Hepatic stellate cell (primary cell): ENCODE measurements around the gene ZNF174.

ENCODE experiments used
- DNase-seq: peaks from one replicate; pipeline ENCODE4 v3.0.0; 2011; ENCODE audit warnings: low spot score

The ZNF174 gene

GRCh38 chr16:3400779-3401688 is at the start of gene ZNF174, which contains the start of gene ZSCAN32:
Gene ZNF174 (plus strand): TSS chr16:3401215. CDS start chr16:3402005, 790 bp downstream.
Gene ZSCAN32 (minus strand): TSS chr16:3401004. CDS start chr16:3397557, 3,447 bp downstream.
- peak; percentile 100 for DNase-seq

GRCh38 chr16:3355589-3355988 is 45.4 kb upstream of the ZNF174 start, which contains the start of gene OR2C1:
Gene OR2C1 (plus strand): TSS chr16:3355889. CDS start chr16:3355941, 52 bp downstream.
- no peak for DNase-seq

- DNase-seq, result no peak
Observed at GRCh38 chr16:3356118-3356517, 44.9 kb upstream of the ZNF174 start.

GRCh38 chr16:3358871-3359270 is 42.1 kb upstream of the ZNF174 start:
- no peak for DNase-seq

- no peak for DNase-seq
Observed at GRCh38 chr16:3362931-3363330, 38.1 kb upstream of the ZNF174 start.

GRCh38 chr16:3363793-3364192 is 37.2 kb upstream of the ZNF174 start:
- DNase-seq, result no peak

- DNase-seq, result peak; percentile 84
Observed at GRCh38 chr16:3364774-3365427, 36.1 kb upstream of the ZNF174 start.

- no peak for DNase-seq
Observed at GRCh38 chr16:3369073-3369472, 31.9 kb upstream of the ZNF174 start.

GRCh38 chr16:3375680-3376079 is 25.3 kb upstream of the ZNF174 start:
- DNase-seq, result no peak

GRCh38 chr16:3377917-3378316 is 23.1 kb upstream of the ZNF174 start:
- no peak for DNase-seq

GRCh38 chr16:3383045-3383448 is 18.0 kb upstream of the ZNF174 start:
- no peak for DNase-seq

- no peak for DNase-seq
Observed at GRCh38 chr16:3388325-3388724, 12.7 kb upstream of the ZNF174 start.

GRCh38 chr16:3389663-3390338 is 11.2 kb upstream of the ZNF174 start:
- DNase-seq, result no peak

- DNase-seq, result no peak
Observed at GRCh38 chr16:3400446-3400778, 603 bp upstream of the ZNF174 start.

GRCh38 chr16:3401719-3402397 is 843 bp downstream of the ZNF174 start:
- DNase-seq, result peak; percentile 11

- no peak for DNase-seq
Observed at GRCh38 chr16:3408561-3409197, 7.7 kb downstream of the ZNF174 start.

- no peak for DNase-seq
Observed at GRCh38 chr16:3413730-3414379, 12.8 kb downstream of the ZNF174 start.

- no peak for DNase-seq
Observed at GRCh38 chr16:3431779-3432219, 30.8 kb downstream of the ZNF174 start.

- no peak for DNase-seq
Observed at GRCh38 chr16:3434373-3434772, 33.4 kb downstream of the ZNF174 start.

- no peak for DNase-seq
Observed at GRCh38 chr16:3439637-3440036, 38.6 kb downstream of the ZNF174 start.
